CD4-positive, alpha-beta T cell treated with Interleukin-17A for 4 hours (primary cell): Measurements from ENCODE around the gene CILP.
"Not testable (repeated sequence)": the region's sequence is repeated elsewhere in the genome, so short reads cannot be mapped to it uniquely, and the experiment has no call there.

ENCODE experiments used
- DNase-seq: peaks from one replicate; pipeline ENCODE4 v3.0.0-alpha.2; 2020; ENCODE audit warnings: mixed read lengths

CILP gene

GRCh38 chr15:65210770-65211481 lies at the start of gene CILP:
Gene CILP, minus strand, starts transcription at chr15:65211473. Its CDS starts 1,718 bp downstream, at chr15:65209755.
- DNase-seq = no peak

- no peak for DNase-seq
Observed at GRCh38 chr15:65260968-65261367, 49.7 kb upstream of the CILP start.

GRCh38 chr15:65259367-65259797 lies 48.1 kb upstream of the CILP start:
- DNase-seq = no peak

GRCh38 chr15:65258375-65259262 lies 47.3 kb upstream of the CILP start:
- DNase-seq = no peak

- no peak for DNase-seq
Observed at GRCh38 chr15:65255486-65256140, 44.3 kb upstream of the CILP start.

- no peak for DNase-seq
Observed at GRCh38 chr15:65254758-65255157, 43.5 kb upstream of the CILP start.

- DNase-seq = no peak
Observed at GRCh38 chr15:65254356-65254755, 43.1 kb upstream of the CILP start.

GRCh38 chr15:65249641-65250040 lies 38.4 kb upstream of the CILP start:
- DNase-seq = no peak

- DNase-seq = no peak
Observed at GRCh38 chr15:65248511-65249255, 37.4 kb upstream of the CILP start.

GRCh38 chr15:65246939-65247338 lies 35.7 kb upstream of the CILP start:
- no peak for DNase-seq

- no peak for DNase-seq
Observed at GRCh38 chr15:65246026-65246714, 34.9 kb upstream of the CILP start.

- DNase-seq = no peak
Observed at GRCh38 chr15:65245096-65245856, 34.0 kb upstream of the CILP start.

GRCh38 chr15:65244638-65245037 lies 33.4 kb upstream of the CILP start:
- no peak for DNase-seq

GRCh38 chr15:65236443-65236842 lies 25.2 kb upstream of the CILP start:
- not testable (repeated sequence) for DNase-seq

- no peak for DNase-seq
Observed at GRCh38 chr15:65233696-65234095, 22.4 kb upstream of the CILP start.

- no peak for DNase-seq
Observed at GRCh38 chr15:65232520-65232919, 21.2 kb upstream of the CILP start.

- no peak for DNase-seq
Observed at GRCh38 chr15:65231306-65231705, 20.0 kb upstream of the CILP start.

GRCh38 chr15:65226901-65227300 lies 15.6 kb upstream of the CILP start:
- DNase-seq = not testable (repeated sequence)

- no peak for DNase-seq
Observed at GRCh38 chr15:65226221-65226620, 14.9 kb upstream of the CILP start.

GRCh38 chr15:65223996-65224395 lies 12.7 kb upstream of the CILP start:
- no peak for DNase-seq

- no peak for DNase-seq
Observed at GRCh38 chr15:65222891-65223290, 11.6 kb upstream of the CILP start.
